NT2/D1 (cell line): ENCODE results near the gene C18orf32.
"Not testable (repeated sequence)": the region's sequence is repeated elsewhere in the genome, so short reads cannot be mapped to it uniquely, and the experiment has no call there.

Source experiments
- DNase-seq: peaks from one replicate; pipeline ENCODE4 v3.0.0-alpha.2; 2011; ENCODE audit warnings: low read depth, low spot score
- H3K27me3 ChIP-seq: 2 replicates; pipeline ENCODE4 v1.6.0; 2011; ENCODE audit warnings: mild to moderate bottlenecking; ENCODE audit not compliant: insufficient read length, insufficient read depth
- H3K36me3 ChIP-seq: 2 replicates; pipeline ENCODE4 v1.6.1; 2011; ENCODE audit warnings: mild to moderate bottlenecking, low read length, mixed read lengths; ENCODE audit not compliant: insufficient read depth, insufficient read length
- H3K4me1 ChIP-seq: 2 replicates; pipeline ENCODE4 v1.5.1; 2011; ENCODE audit not compliant: insufficient read depth, insufficient read length
- H3K4me3 ChIP-seq: 2 replicates; pipeline ENCODE4 v1.5.1; 2011; ENCODE audit warnings: low read depth; ENCODE audit not compliant: insufficient read length
- H3K9ac ChIP-seq: 2 replicates; pipeline ENCODE4 v1.6.0; 2011; ENCODE audit warnings: low read depth; ENCODE audit not compliant: insufficient read length
- H3K9me3 ChIP-seq: 2 replicates; pipeline ENCODE4 v1.5.1; 2011; ENCODE audit warnings: mild to moderate bottlenecking, low read length; ENCODE audit not compliant: insufficient read depth
- SUZ12 ChIP-seq: IDR thresholded peaks from 2 replicates; pipeline ENCODE4 v1.6.1; 2011; ENCODE audit not compliant: insufficient read length, insufficient read depth; ENCODE audit errors: extremely low read depth
- YY1 ChIP-seq: IDR thresholded peaks from 2 replicates; pipeline ENCODE4 v1.6.1; 2011; ENCODE audit not compliant: insufficient read length, insufficient read depth
- ZNF274 ChIP-seq: IDR thresholded peaks from 2 replicates; pipeline ENCODE4 v1.6.1; 2011; ENCODE audit warnings: mild to moderate bottlenecking, low read depth, low read length

Gene C18orf32

GRCh38 chr18:49524951-49525350, 37.9 kb upstream of the C18orf32 start:
- no peaks in the 10 kb centered on the region for H3K36me3 ChIP-seq
- no peaks in the 10 kb centered on the region for H3K27me3 ChIP-seq
- 0 out of 2 replicates have a peak, but pooled peaks cover 4% of the 10 kb centered on the region for H3K9me3 ChIP-seq
- no peaks in the 10 kb centered on the region for H3K4me1 ChIP-seq
- TF ChIP-seq ZNF274 (no peak), SUZ12 (no peak), YY1 (no peak)
- DNase-seq: no peak
- H3K4me3 ChIP-seq: no peak overlapping the region
- H3K9ac ChIP-seq: no peak overlapping the region

- peaks cover 4% of the 10 kb centered on the region for H3K4me1 ChIP-seq
- no peaks in the 10 kb centered on the region for H3K36me3 ChIP-seq
- no peak overlapping the region for H3K4me3 ChIP-seq
- no peak for DNase-seq
- TF ChIP-seq ZNF274 (no peak), SUZ12 (no peak), YY1 (no peak)
- no peaks in the 10 kb centered on the region for H3K27me3 ChIP-seq
- H3K9me3 ChIP-seq: no peaks in the 10 kb centered on the region
- no peak overlapping the region for H3K9ac ChIP-seq
Observed at GRCh38 chr18:49524349-49524748, 37.3 kb upstream of the C18orf32 start.

GRCh38 chr18:49523580-49524093, 36.6 kb upstream of the C18orf32 start:
- not testable (repeated sequence) for DNase-seq, H3K36me3 ChIP-seq, H3K4me3 ChIP-seq, H3K27me3 ChIP-seq, H3K9ac ChIP-seq, H3K9me3 ChIP-seq, H3K4me1 ChIP-seq

DNA sequence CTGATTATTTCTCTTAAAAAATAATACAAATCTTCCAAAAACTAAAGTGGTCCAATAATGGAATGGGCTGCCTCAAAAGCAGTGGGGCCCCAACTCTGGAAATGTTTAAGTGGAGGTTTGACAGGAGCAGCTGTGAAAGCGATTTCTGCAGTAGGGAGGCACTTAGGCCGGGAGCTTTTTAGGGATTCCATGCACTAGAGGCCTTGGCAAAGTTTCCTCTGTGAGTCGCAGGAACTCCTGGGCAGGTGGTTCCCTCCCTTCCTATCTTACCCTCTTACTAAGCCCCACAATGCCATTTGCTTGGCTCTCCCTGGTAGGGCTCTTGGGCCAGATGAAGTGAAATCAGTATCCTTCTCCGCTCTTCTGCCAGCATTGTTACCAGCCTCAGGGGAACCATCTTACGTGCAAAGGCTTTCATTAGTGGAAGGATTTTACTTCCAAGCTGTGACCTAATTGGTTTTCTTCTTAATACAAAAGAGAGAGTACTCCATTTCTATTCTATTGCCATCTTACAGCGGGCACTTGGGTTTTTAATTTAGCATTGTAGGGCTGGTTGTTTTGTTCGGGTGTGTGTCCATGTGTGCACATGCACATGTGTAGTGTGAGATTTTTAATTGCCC, 34.3 kb upstream of the C18orf32 start:
- H3K9ac ChIP-seq: no peak overlapping the region
- peaks cover 10% of the 10 kb centered on the region for H3K4me1 ChIP-seq
- H3K9me3 ChIP-seq: no peaks in the 10 kb centered on the region
- TF ChIP-seq ZNF274 (no peak), SUZ12 (no peak), YY1 (no peak)
- no peaks in the 10 kb centered on the region for H3K36me3 ChIP-seq
- no peaks in the 10 kb centered on the region for H3K27me3 ChIP-seq
- H3K4me3 ChIP-seq: no peak overlapping the region
- DNase-seq: no peak

GRCh38 chr18:49520661-49521145, 33.7 kb upstream of the C18orf32 start:
- Histone ChIP-seq H3K36me3 (no peaks in the 10 kb centered on the region), H3K27me3 (no peaks in the 10 kb centered on the region), H3K4me3 (no peak overlapping the region), H3K9me3 (no peaks in the 10 kb centered on the region), H3K4me1 (peaks cover 10% of the 10 kb centered on the region), H3K9ac (no peak overlapping the region)
- no peak for DNase-seq
- TF ChIP-seq YY1 (no peak), SUZ12 (no peak), ZNF274 (no peak)

DNA sequence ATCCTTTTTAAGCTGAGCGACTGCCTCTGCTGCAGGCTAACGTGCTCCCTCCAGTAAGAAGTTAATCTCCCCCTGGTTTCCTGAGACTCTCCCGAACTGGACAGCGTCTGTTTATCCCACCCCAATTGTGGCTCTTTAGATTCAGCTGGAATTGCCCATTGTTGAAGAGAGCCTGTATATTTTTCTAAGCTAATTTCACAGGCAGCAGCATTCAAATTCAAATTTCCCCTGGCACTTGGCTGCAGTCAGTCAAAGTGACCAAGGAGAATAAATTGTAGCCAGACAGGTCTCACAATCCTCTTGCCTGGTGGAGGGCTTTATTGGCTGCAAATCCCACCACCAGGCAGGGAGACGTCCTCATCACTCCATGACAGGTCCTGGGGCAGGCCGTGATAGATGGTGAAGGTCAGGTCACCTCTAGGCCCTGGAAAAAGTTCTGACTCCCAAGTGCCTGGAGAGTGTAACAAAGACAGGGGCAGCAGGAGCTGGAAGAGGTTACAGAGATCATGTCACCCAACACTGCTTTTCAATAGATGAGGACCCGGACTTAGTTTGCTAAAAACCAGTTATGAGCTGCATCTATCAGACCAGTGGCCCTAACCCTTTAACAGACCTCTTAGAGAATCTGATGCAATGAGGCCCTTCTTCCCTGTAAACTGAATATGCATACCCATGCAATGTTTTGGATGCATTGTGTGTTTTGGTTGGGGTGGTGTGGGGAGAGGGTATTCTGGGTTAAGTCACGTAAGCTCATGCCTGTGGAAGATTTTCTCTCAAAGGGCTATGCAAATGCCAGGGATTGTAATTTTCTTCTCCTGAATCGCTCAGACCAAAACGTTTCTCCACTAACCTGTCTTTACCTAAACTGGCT, 32.3 kb upstream of the C18orf32 start:
- H3K4me1 ChIP-seq: peaks cover 10% of the 10 kb centered on the region
- H3K9me3 ChIP-seq: no peaks in the 10 kb centered on the region
- H3K4me3 ChIP-seq: no peak overlapping the region
- no peak for DNase-seq
- H3K9ac ChIP-seq: no peak overlapping the region
- TF ChIP-seq YY1: no peak
- no peak for TF ChIP-seq SUZ12
- H3K27me3 ChIP-seq: no peaks in the 10 kb centered on the region
- no peaks in the 10 kb centered on the region for H3K36me3 ChIP-seq

GRCh38 chr18:49517483-49517882, 30.4 kb upstream of the C18orf32 start:
- TF ChIP-seq ZNF274 (no peak), SUZ12 (no peak), YY1 (no peak)
- Histone ChIP-seq H3K27me3 (no peaks in the 10 kb centered on the region), H3K4me3 (no peak overlapping the region), H3K36me3 (no peaks in the 10 kb centered on the region), H3K9ac (no peak overlapping the region), H3K4me1 (peaks cover 10% of the 10 kb centered on the region), H3K9me3 (no peaks in the 10 kb centered on the region)
- no peak for DNase-seq
